Stimulated activated CD4-positive, alpha-beta T cell treated with anti-CD3 and anti-CD28 coated beads, Interleukin-4, amount 100 ng/mL, for 1 hour (primary cell): Measurements from ENCODE around the gene FTO.

Source experiments
- DNase-seq: peaks from one replicate; pipeline ENCODE4 v3.0.0-alpha.2; 2020

FTO gene

GRCh38 chr16:54199487-54200160 is 495.7 kb downstream of the FTO start:
- DNase-seq = no peak

GRCh38 chr16:54200161-54200534 is 496.2 kb downstream of the FTO start:
- no peak for DNase-seq

GRCh38 chr16:54200720-54201119 is 496.8 kb downstream of the FTO start:
- no peak for DNase-seq

- no peak for DNase-seq
Measured at GRCh38 chr16:54201200-54201599, 497.2 kb downstream of the FTO start.
